Smooth muscle cell (in vitro differentiated cells): ENCODE results near the gene MDM2. TPM values are rescaled to one million over a fixed set of nuclear protein-coding genes. Genes with fewer than 3 reads are reported as not detected.

Experiments used
- DNase-seq: peaks from one replicate; lab custom pipeline; 2025; ENCODE audit not compliant: unreplicated experiment; lab: John Stamatoyannopoulos, UW
- H2AFZ ChIP-seq: fragments of 200-600 bp; sonication (generic); 2 replicates; pipeline ENCODE4 v1.6.0; 2016; ENCODE audit warnings: antibody characterized with exemption, low read depth, mild to moderate bottlenecking
- H3F3A ChIP-seq: fragments of 200-600 bp; sonication (generic); 2 replicates; pipeline ENCODE4 v1.6.0; 2017; ENCODE audit warnings: antibody characterized with exemption, low read depth
- H3K27ac ChIP-seq: fragments of 200-600 bp; sonication (generic); 2 replicates; pipeline ENCODE4 v1.5.1; 2016; ENCODE audit warnings: low read depth, mild to moderate bottlenecking
- H3K27me3 ChIP-seq: fragments of 200-600 bp; sonication (generic); 2 replicates; pipeline ENCODE4 v1.6.1; 2016; ENCODE audit warnings: low read depth, mild to moderate bottlenecking
- H3K36me3 ChIP-seq: fragments of 200-600 bp; sonication (generic); 2 replicates; pipeline ENCODE4 v1.5.1; 2016; ENCODE audit warnings: low read depth
- H3K4me1 ChIP-seq: fragments of 200-600 bp; sonication (generic); 2 replicates; pipeline ENCODE4 v1.5.1; 2016; ENCODE audit warnings: low read depth
- H3K4me2 ChIP-seq: fragments of 200-600 bp; sonication (generic); 2 replicates; pipeline ENCODE4 v1.6.0; 2016; ENCODE audit warnings: mild to moderate bottlenecking
- H3K4me3 ChIP-seq: fragments of 200-600 bp; sonication (generic); 2 replicates; pipeline ENCODE4 v1.5.1; 2016; ENCODE audit warnings: mild to moderate bottlenecking
- H3K79me2 ChIP-seq: fragments of 200-600 bp; sonication (generic); 2 replicates; pipeline ENCODE4 v1.6.0; 2016; ENCODE audit warnings: low read depth, mild to moderate bottlenecking
- H3K9ac ChIP-seq: fragments of 200-600 bp; sonication (generic); 2 replicates; pipeline ENCODE4 v1.6.0; 2016; ENCODE audit warnings: low read depth
- H3K9me3 ChIP-seq: fragments of 200-600 bp; sonication (generic); replicated peaks from 2 replicates; pipeline ENCODE4 v1.5.1; 2016; ENCODE audit warnings: low read depth
- H4K20me1 ChIP-seq: fragments of 200-600 bp; sonication (generic); 2 replicates; pipeline ENCODE4 v1.6.0; 2016; ENCODE audit warnings: low read depth
- CTCF ChIP-seq: fragments of 200-600 bp; sonication (generic); IDR thresholded peaks from 2 replicates; pipeline ENCODE4 v1.5.1; 2017; ENCODE audit warnings: borderline replicate concordance, mild to moderate bottlenecking, antibody characterized with exemption; ENCODE audit not compliant: insufficient read depth, poor library complexity, severe bottlenecking
- WGBS: methylation state at CpG from one replicate; pipeline ENCODE4 v1.1.7; 2016; ENCODE audit warnings: low lambda C conversion rate; 5-methylcytosine and 5-hydroxymethylcytosine counted together
- polyA plus RNA-seq: library from polyadenylated mRNA; unstranded; fragments of >200 nt; fragmentation: Nextera tagmentation; extraction: Ambion mirVana; gene quantifications from 2 replicates; pipeline ENCODE4 v1.2.1, GENCODE V29; 2016
- total RNA-seq: library from RNA; depleted of rRNA; stranded (reverse); fragments of >200 nt; gene quantifications from 2 replicates; pipeline ENCODE4 v1.2.3, GENCODE V29; 2014

The MDM2 gene
- total and polyA plus RNA-seq, 2 experiments from 2014 or later = 43.4 to 189 TPM

DNA sequence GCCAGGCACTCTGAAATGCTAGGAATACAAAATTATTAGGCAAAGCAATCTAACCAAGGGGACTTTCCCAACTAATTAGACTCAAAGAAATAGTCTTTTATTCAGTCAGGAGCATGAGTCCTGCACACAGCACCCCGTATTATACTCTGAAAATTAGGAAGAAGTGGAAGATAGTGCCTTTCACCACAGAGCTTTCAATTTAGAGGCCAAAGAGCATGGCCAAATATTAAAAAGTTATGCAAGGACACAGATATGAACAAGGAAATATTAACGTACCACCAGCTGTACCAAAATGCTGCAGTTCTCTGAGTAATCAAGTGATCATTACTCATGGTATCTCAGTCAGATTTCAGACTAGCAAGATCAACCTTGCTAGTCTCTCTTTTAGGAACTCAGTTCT lies 22.6 kb upstream of the MDM2 start:
- no peak for TF ChIP-seq CTCF
- H3F3A ChIP-seq = peaks cover 4% of the 10 kb centered on the region
- no peaks in the 10 kb centered on the region for H3K27me3 ChIP-seq

DNA sequence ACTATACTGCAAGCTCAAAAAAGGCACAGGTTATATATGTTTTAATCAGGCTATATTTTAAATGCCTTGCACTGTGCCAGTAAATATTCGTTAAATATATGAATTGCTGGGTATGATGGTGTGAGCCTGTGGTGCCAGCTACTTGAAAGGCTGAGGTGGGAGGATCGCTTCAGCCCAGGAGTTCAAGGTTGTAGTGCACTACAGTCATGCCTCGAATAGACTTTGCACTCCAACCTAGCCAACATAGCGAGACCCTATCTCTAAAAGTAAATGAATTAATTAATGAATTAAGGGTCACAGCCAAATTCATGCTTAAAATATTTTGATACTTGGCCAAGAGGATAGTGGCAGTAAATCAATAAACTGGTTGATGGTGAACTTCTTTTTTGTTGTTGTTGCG lies 22.2 kb upstream of the MDM2 start:
- 96% methylated on average over 5 of the region's 5 CpGs for WGBS
- Histone ChIP-seq H3K4me2 (no peak overlapping the region), H3F3A (peaks cover 4% of the 10 kb centered on the region), H2AFZ (no peak overlapping the region), H3K9me3 (no peaks in the 10 kb centered on the region), H3K79me2 (no peaks in the 10 kb centered on the region), H3K27me3 (no peaks in the 10 kb centered on the region), H4K20me1 (no peaks in the 10 kb centered on the region), H3K4me1 (peaks cover 10% of the 10 kb centered on the region), H3K27ac (no peak overlapping the region), H3K9ac (no peak overlapping the region), H3K4me3 (no peak overlapping the region), H3K36me3 (no peaks in the 10 kb centered on the region)
- DNase-seq = no peak
- no peak for TF ChIP-seq CTCF

More for the DNA sequence above, 22.6 kb upstream of the MDM2 start:
- Histone ChIP-seq H3K4me3 (no peak overlapping the region), H4K20me1 (no peaks in the 10 kb centered on the region), H3K36me3 (no peaks in the 10 kb centered on the region), H3K79me2 (no peaks in the 10 kb centered on the region), H3K9me3 (no peaks in the 10 kb centered on the region), H2AFZ (no peak overlapping the region), H3K4me2 (no peak overlapping the region), H3K27ac (no peak overlapping the region), H3K4me1 (peaks cover 10% of the 10 kb centered on the region), H3K9ac (no peak overlapping the region)
- no peak for DNase-seq
- 73% methylated on average over 2 of the region's 2 CpGs for WGBS

DNA sequence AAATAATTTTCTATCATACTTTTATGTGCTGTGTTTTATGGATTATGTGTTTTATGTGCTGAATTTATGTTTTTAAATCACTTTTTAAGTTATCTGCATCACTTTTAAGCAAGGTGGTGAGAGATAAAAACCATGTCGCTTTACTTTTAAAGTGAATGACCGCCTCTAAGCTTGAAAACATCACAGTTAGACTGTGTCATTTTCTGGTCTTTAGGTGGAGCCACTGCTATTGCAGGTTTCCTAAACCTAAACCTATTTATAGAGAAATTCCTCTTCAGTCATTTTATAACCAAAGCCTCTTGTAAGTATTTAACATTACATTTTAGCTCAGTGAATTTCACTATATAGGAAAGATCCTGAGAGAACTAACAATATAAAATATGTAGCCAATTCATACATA lies 21.0 kb upstream of the MDM2 start:
- Histone ChIP-seq H3K36me3 (no peaks in the 10 kb centered on the region), H3K27ac (peak overlapping the region; percentile 79), H3K4me2 (peak overlapping the region; percentile 65), H3K4me1 (peaks cover 10% of the 10 kb centered on the region), H3F3A (peaks cover 4% of the 10 kb centered on the region), H3K79me2 (no peaks in the 10 kb centered on the region), H3K27me3 (no peaks in the 10 kb centered on the region), H4K20me1 (no peaks in the 10 kb centered on the region), H2AFZ (peak overlapping the region; percentile 78), H3K4me3 (no peak overlapping the region), H3K9me3 (no peaks in the 10 kb centered on the region), H3K9ac (peak overlapping the region; percentile 13)
- no peak for TF ChIP-seq CTCF
- 79% methylated on average over 2 of the region's 2 CpGs for WGBS
- DNase-seq = no peak

GRCh38 chr12:68788554-68789143 lies 19.3 kb upstream of the MDM2 start:
- no peak overlapping the region for H3K9ac ChIP-seq
- H3K27ac ChIP-seq = no peak overlapping the region
- no peak overlapping the region for H2AFZ ChIP-seq
- H3K27me3 ChIP-seq = no peaks in the 10 kb centered on the region
- no peak for TF ChIP-seq CTCF
- H3K36me3 ChIP-seq = no peaks in the 10 kb centered on the region
- 93% methylated on average over 3 of the region's 3 CpGs for WGBS
- peaks cover 10% of the 10 kb centered on the region for H3K4me1 ChIP-seq
- no peaks in the 10 kb centered on the region for H3K9me3 ChIP-seq
- no peaks in the 10 kb centered on the region for H4K20me1 ChIP-seq
- H3F3A ChIP-seq = peaks cover 4% of the 10 kb centered on the region
- no peak for DNase-seq
- no peak overlapping the region for H3K4me3 ChIP-seq
- no peaks in the 10 kb centered on the region for H3K79me2 ChIP-seq
- H3K4me2 ChIP-seq = no peak overlapping the region
